Uterus (tissue), 4 donors: Measurements from ENCODE around the gene STARD7. TPM values are rescaled to one million over a fixed set of nuclear protein-coding genes. Genes with fewer than 3 reads are reported as not detected.

Source experiments
- DNase-seq, 2 donors: peaks; one replicate each; pipeline ENCODE4 v3.0.0-alpha.2; 2019 to 2020
- H3K27ac ChIP-seq, 2 donors: fragments of 200-600 bp; sonication (generic); 1 replicate in 1 of 2; 2 replicates in 1 of 2; pipeline ENCODE4 v1.5.1; 2016 to 2018
- H3K27me3 ChIP-seq, 2 donors: fragments of 200-600 bp; sonication (generic); one replicate each; pipeline ENCODE4 v1.5.1; 2018 to 2019; ENCODE audit warnings: control low read depth in 1 of 2
- H3K36me3 ChIP-seq, 2 donors: fragments of 200-600 bp; sonication (generic); one replicate each; pipeline ENCODE4 v1.5.1; 2019; ENCODE audit warnings: control low read depth in 1 of 2
- H3K4me1 ChIP-seq, 2 donors: fragments of 200-600 bp; sonication (generic); one replicate each; pipeline ENCODE4 v1.5.1; 2018 to 2019; ENCODE audit warnings: control low read depth in 1 of 2
- H3K4me3 ChIP-seq, 2 donors: fragments of 200-600 bp; sonication (generic); 1 replicate in 1 of 2; 2 replicates in 1 of 2; pipeline ENCODE4 v1.5.1; 2018 to 2019; ENCODE audit warnings: mild to moderate bottlenecking in 1 of 2
- H3K9me3 ChIP-seq, 2 donors: fragments of 200-600 bp; sonication (generic); one replicate each; pipeline ENCODE4 v1.5.1; 2019; ENCODE audit warnings: control low read depth in 1 of 2
- CTCF ChIP-seq, 4 experiments: fragments of 200-600 bp in 2 of 4; fragments of 450-650 bp in 2 of 4; sonication (generic) in 2 of 4; IDR thresholded peaks; one replicate each; pipeline ENCODE4 v1.5.1; 2016 to 2019; ENCODE audit warnings: antibody characterized with exemption in 4 of 4, mild to moderate bottlenecking in 2 of 4, moderate library complexity in 1 of 4
- POLR2A ChIP-seq, 2 donors: fragments of 450-650 bp; IDR thresholded peaks; one replicate each; pipeline ENCODE4 v1.6.1; 2016; ENCODE audit warnings: antibody characterized with exemption in 2 of 2, mild to moderate bottlenecking in 1 of 2, moderate library complexity in 1 of 2
- intact Hi-C: fragments of 100-400 bp; cut with DNase I; formaldehyde crosslinking; loops from one replicate; pipeline ENCODE4 v1.15.1; 2023; ENCODE audit warnings: low total_unique reads
- total RNA-seq, 4 donors: library from RNA; depleted of rRNA in 3 of 4; stranded (reverse); fragments of >200 nt in 3 of 4; gene quantifications; one replicate each; pipeline versions ENCODE4 v1.1.0 to v1.2.4, GENCODE V29; 2014 to 2023
- donor health status: DM: yes; HTN: yes; CAD: no.

STARD7 gene
- total RNA-seq, 4 donors from 2014 or later: 53.5 to 128 (median 76.4) TPM

GRCh38 chr2:96137321-96138178 lies 71.1 kb downstream of the STARD7 start:
- Histone ChIP-seq H3K27ac (no peak overlapping the region), H3K27me3 (no peaks in the 10 kb centered on the region), H3K4me3 (no peak overlapping the region), H3K4me1 (no peaks in the 10 kb centered on the region), H3K9me3 (no peaks in the 10 kb centered on the region), H3K36me3 (no peaks in the 10 kb centered on the region)
- TF ChIP-seq CTCF (IDR thresholded peaks at IDR 0.05) (no peak), POLR2A (IDR thresholded peaks at IDR 0.05) (no peak)
- intact Hi-C loops: no loop called here
- no peak for DNase-seq

DNA sequence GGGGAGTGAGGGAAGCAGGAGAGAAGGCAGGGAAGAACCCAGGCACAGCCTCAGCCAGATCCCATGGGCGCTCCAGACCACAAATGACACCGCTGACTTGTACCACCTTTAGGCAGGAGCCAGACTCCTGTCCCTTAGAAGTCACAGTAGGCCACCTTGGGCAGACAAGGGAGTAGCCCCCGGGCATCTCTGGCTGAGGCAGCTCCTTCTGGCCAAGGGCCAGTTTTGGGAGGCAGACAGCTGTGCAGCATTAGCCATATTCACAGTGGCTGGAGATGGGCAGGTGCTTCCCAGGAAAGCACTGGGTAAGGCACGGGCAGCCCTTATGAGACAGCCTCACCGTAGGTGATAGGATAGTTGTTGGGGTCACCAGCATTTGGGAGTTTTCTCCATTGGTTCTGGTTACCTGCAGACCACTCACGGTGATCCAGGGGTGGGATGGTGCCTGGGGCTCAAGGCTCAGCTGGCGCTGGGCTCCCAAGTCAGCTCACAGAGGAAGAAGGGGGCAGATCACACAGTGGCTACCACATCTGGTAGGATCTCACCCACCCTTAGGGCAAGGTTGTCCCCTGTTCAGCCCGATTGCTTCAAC lies 72.4 kb downstream of the STARD7 start:
- H3K27ac ChIP-seq: no peak overlapping the region
- intact Hi-C loops: no loop called here
- H3K4me3 ChIP-seq: no peak overlapping the region
- H3K36me3 ChIP-seq: no peaks in the 10 kb centered on the region
- H3K4me1 ChIP-seq: no peaks in the 10 kb centered on the region
- no peak for TF ChIP-seq CTCF (IDR thresholded peaks at IDR 0.05)
- no peak for TF ChIP-seq POLR2A (IDR thresholded peaks at IDR 0.05)
- H3K9me3 ChIP-seq: no peaks in the 10 kb centered on the region
- no peaks in the 10 kb centered on the region for H3K27me3 ChIP-seq
- no peak for DNase-seq

GRCh38 chr2:96135621-96136020 lies 73.0 kb downstream of the STARD7 start:
- no peaks in the 10 kb centered on the region for H3K27me3 ChIP-seq
- H3K36me3 ChIP-seq: no peaks in the 10 kb centered on the region
- H3K4me3 ChIP-seq: no peak overlapping the region
- H3K27ac ChIP-seq: no peak overlapping the region
- H3K9me3 ChIP-seq: no peaks in the 10 kb centered on the region
- intact Hi-C loops: no loop called here
- TF ChIP-seq POLR2A (IDR thresholded peaks at IDR 0.05): no peak
- TF ChIP-seq CTCF (IDR thresholded peaks at IDR 0.05): no peak
- H3K4me1 ChIP-seq: no peaks in the 10 kb centered on the region
- DNase-seq: no peak

DNA sequence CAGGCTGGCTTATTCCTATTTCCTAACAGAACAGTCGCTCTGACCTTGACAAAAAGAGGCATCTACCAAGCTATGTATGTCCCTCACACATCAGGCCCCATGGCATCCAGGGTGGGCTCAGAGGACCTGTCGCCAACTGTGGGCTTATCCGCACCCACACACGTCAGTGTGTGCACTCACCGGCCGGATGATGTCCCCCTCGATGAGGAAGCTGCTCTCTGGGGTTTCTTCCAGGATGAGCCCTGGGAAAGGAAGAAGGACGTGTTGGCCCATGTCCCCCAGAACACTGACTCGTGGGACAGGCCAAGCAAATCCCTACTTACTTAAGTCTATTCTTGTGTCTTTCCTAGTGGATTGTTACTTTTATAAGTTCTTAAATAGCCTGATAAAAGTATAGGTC lies 73.5 kb downstream of the STARD7 start:
- no peaks in the 10 kb centered on the region for H3K27me3 ChIP-seq
- intact Hi-C loops: no loop called here
- H3K9me3 ChIP-seq: no peaks in the 10 kb centered on the region

More for the DNA sequence above, 73.5 kb downstream of the STARD7 start:
- Histone ChIP-seq H3K4me1 (no peaks in the 10 kb centered on the region), H3K27ac (no peak overlapping the region), H3K4me3 (no peak overlapping the region), H3K36me3 (no peaks in the 10 kb centered on the region)
- TF ChIP-seq POLR2A (IDR thresholded peaks at IDR 0.05) (no peak), CTCF (IDR thresholded peaks at IDR 0.05) (no peak)
- DNase-seq: no peak

Other genes with a start within 250 kb of the STARD7 start
- 100 to 1,000 TPM in 1 of 4 donors, 10 to 100 TPM in 3; 37.1 to 228 (median 58.2) TPM for gene ANKRD36C, start 217.0 kb downstream of the STARD7 start, total RNA-seq
- gene GPAT2, start 173.9 kb downstream of the STARD7 start, total RNA-seq: 1 to 10 TPM in 3 of 4 donors, not detected in 1; 4.8 to 5.4 (median 5.3) TPM
- 1 to 10 TPM in 2 of 4 donors, under 1 TPM in 1, not detected in 1; 0.51 to 5.4 (median 2.6) TPM for gene ADRA2B, start 92.3 kb downstream of the STARD7 start, total RNA-seq
- not detected for gene ASTL, start 70.3 kb downstream of the STARD7 start, total RNA-seq
- gene DUSP2, start 63.4 kb downstream of the STARD7 start, total RNA-seq: 10 to 100 TPM in 1 of 4 donors, 1 to 10 TPM in 3; 2.4 to 33.3 (median 6.2) TPM
- gene TMEM127, start 57.2 kb upstream of the STARD7 start, total RNA-seq: 10 to 100 TPM; 17.0 to 45.4 (median 22.3) TPM
- 100 to 1,000 TPM in 2 of 4 donors, 10 to 100 TPM in 2; 60.1 to 113 (median 89.3) TPM for gene CIAO1, start 57.4 kb upstream of the STARD7 start, total RNA-seq
- gene SNRNP200, start 96.7 kb upstream of the STARD7 start, total RNA-seq: 100 to 1,000 TPM in 1 of 4 donors, 10 to 100 TPM in 3; 35.0 to 147 (median 65.5) TPM
- gene ITPRIPL1, start 116.5 kb upstream of the STARD7 start, total RNA-seq: 10 to 100 TPM in 1 of 4 donors, 1 to 10 TPM in 2, not detected in 1; 1.5 to 14.1 (median 7.3) TPM
- gene NCAPH, start 126.9 kb upstream of the STARD7 start, total RNA-seq: 1 to 10 TPM in 1 of 4 donors, under 1 TPM in 1, not detected in 2; 0.82 to 9.7 TPM